ENCODE results near the gene EIF2S3. TPM values are rescaled to one million over a fixed set of nuclear protein-coding genes. Genes with fewer than 3 reads are reported as not detected.

Gene EIF2S3
- polyA plus RNA-seq, 1 donor from 2014 or later: 93.9 TPM

Other genes with a start within 250 kb of the EIF2S3 start
- gene APOO, start 147.0 kb upstream of the EIF2S3 start, polyA plus RNA-seq: 32.7 and 42.5 TPM in 2 replicates
- gene CXorf58, start 146.9 kb upstream of the EIF2S3 start, polyA plus RNA-seq: 0.14 TPM in 1 of 2 replicates, not detected in the other
- 11.2 and 12.9 TPM in 2 replicates for gene KLHL15, start 27.8 kb upstream of the EIF2S3 start, polyA plus RNA-seq
- gene ZFX, start 94.8 kb downstream of the EIF2S3 start, polyA plus RNA-seq: 12.5 and 14.4 TPM in 2 replicates